HTR-8/SVneo (cell line): ENCODE measurements around the gene ING3.

ENCODE experiments used
- DNase-seq: peaks from one replicate; pipeline ENCODE4 v3.0.0; 2011; ENCODE audit warnings: low spot score, mixed read lengths; ENCODE audit not compliant: insufficient read length
- FAIRE-seq: peaks from 2 replicates; lab custom pipeline; 2011; peaks lifted over from hg19 to GRCh38; lab: Jason Lieb, UNC

Gene ING3

DNA sequence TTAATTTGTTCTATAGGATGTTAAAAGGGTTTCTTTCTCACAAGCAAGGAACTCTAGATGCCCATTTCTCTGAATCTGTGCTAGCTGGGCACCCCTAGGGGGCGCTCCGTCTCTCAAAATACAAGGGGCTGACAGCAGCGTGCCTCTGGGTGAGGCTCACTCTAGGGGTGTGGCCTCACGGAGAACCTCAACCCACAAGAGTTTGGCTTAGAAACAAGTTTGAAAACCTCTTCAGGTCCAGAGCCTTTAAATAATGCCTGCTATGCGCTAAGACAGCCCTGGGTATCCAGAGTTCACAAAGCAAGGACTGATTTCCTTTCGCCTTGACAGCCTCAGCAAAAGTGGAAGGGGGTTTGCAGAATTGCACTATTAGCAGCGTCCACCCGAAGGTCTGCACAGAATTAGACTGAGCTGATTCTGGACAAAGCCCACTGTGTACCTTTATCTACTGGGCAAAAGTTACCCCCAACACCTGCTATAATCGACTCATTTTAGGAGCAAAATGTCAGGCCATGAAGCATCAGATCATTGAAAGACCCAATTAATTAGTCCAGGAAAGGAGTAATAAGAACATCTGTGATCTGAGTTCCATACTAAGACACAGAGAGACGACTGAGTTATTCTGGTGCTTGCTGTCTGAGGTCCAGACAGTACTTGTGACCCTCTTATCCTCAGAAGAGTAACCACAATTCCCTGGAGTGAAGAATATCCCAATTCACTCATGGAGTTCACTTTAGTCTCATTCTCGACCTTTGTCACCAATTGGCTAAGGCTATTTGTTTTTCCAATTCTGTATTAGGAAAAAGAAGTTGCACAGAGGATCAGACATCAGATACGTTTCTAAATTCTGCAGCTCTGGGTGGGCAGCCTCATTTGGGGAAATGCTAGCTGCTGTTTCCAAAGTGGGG lies 37.4 kb downstream of the ING3 start:
- no peak for FAIRE-seq
- DNase-seq = peak; percentile 60

DNA sequence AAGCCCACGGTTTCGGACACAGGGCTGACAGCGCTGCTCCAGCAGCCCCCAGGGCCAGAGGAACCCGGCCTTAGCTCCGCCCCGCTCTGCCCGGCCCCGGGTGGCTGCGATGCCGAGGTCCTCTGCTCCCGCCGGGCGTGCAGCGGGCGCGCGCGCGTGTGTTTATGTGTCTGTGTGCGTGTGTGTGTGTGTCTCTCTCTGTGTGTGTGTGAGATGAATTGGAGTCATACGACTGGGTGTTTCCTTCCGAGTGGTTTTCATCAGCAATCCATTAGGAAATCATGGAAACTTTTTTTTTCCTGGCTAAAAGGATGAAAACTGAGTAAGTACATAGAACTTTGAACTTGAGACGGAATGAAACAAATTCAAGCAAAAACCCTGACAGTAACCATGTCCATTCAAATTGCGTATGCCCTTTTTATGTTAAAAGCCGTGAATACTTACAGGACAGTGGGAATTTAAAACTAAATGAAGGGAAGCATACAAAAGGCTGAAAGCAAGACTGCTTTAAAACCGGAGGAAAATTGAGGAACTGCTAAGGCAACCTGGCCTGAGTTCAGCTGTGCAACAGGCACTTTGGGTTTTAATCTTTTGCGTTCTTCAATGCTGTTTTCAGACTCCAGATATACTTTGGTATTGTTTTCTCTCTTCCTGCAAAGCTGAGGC lies 38.1 kb downstream of the ING3 start, which contains the start of gene CPED1:
Gene CPED1, plus strand, starts transcription at position 121 of the 666 bp plus-strand sequence. CDS start 911 bp downstream, outside the sequence.
- FAIRE-seq (peak; percentile 63), DNase-seq (no peak)

DNA sequence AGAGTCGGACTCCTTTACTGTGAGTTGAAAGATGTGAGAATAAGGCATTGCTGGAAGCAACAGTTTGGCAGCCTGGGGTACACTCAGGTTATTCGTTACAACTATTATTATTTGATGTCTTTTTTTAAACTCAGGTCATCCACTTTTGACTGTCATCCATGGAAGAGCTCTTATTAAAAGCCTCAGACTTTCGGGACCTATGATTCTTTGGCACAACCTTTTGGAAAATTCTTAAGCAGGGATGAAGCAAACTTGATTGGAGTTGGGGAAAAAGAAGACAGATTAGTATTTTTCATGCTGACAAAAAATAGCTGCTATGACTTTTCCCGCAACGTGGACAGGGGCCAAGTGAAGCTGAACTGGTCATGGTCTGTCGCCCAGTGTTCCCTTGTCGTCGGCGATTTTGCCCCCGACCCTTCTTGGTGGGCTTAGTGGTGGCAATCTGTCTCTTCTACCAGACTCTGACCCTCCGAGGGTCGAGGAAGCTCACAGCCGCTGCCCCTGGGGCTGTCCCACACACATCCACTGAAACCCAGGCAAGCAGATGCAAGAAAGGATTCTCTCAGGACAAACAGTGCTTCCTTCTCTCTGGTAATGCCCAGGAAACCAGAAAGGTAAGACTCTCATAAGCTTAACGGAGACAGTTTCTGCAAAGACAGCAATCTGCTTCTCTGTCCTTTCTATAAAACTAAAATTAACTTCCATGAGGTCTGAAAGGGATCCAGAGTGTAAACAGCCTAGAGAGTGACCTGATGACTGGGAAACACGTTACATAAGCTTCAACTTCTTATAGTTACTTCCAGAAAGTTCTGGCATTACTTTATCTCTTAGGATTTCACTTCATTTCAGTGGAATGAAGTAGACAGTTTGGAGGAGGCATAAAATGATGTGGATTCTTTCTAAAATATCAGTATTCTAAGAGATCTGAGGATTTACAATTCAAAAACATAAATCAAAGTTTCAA lies 39.0 kb downstream of the ING3 start:
- no peak for DNase-seq
- no peak for FAIRE-seq

DNA sequence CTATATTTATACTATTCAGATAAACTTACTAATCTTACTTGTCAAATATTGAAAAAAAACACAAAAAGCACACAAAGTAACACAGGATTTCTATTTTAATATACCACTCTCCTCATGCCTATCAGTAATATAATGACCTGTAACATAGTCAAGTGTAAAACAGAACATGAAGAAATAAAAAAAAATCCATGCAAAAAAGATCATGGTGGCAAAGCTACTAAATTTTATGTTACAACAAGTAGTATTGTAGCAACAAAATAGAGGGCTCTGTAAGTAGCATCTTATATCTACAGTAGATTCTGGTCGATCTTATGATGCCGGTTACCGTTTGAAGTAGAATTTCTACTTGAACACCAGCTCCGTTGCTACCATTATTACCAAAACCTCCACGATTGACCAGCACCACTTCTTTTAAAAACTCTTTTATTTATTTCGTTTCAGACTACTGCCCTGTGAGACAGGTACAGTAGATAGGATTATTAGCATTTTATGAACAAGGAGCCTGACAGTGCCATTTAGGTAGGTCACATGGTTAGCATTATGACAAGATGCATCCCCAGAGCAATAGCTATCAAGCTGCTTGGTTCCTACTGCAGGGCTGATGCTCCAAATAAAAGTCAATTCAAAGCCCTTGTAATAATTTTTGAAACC lies 40.0 kb downstream of the ING3 start:
- FAIRE-seq (no peak), DNase-seq (no peak)

DNA sequence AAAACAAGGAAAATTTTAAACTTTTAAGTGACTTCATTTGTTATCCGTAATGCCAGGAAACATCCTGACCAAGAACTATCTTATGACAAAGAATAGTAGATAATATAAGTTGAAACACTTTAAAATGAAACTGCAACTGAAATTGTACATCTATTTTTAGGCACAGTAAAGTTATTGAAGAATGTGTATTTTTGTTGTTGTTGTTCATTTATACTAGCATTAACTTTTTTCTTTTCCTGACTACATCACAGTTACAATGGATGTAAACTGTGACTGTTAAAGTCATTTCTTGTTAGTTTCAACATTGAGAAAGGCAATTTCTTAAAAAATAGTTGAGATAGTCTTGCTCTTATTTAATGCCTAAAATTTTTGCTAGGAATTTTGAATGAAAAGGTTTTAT lies 40.6 kb downstream of the ING3 start:
- FAIRE-seq = no peak
- DNase-seq = no peak

DNA sequence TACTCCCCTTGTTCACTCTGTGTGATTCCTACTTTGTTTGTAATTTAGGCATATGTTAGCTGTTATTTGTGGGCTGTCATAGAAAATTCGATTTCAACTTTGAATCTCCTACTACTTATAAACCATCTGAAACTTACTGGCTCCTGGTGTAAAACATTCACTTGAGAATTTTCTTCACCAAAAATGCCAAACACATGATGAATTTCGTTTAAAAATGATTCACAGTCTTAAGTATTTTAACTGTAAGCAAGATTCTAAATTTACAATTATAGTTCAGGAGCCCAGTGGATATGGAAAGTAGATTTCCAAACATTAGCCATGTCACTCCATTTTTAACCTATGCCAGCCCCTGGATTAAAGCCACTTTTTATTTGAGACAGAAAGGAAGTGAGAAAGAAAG lies 41.0 kb downstream of the ING3 start:
- no peak for FAIRE-seq
- DNase-seq = no peak

DNA sequence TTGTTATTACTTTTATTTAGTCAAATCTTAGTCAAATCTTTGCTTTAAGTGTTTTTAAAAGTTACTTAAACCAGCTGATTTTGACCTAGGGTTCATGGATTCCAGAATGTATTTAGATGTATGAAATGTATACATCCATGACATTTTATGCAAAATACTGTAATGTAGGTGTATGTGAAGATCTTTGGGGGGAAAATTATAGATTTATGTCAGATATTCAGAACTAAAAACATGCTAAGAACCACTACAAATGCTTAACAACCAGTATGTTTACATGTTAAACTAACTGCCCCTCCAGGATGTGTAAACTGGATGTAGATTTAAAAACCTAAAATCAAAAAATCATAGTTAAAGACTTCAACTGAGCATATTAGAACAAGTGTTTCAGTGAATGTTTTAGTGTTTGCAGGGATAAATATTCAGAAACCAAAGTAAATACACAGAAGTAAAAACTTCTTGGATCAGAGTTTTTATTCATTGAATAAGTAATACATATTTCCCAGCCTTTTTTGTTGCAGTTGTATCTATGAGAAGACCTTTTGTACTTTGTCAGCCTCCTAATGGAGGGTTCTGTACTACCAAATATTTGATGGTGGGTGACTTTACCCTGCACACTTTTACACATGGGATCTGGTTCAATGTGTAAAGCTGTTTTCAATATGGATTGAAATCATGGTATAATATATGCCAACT lies 41.8 kb downstream of the ING3 start:
- FAIRE-seq (no peak), DNase-seq (no peak)

DNA sequence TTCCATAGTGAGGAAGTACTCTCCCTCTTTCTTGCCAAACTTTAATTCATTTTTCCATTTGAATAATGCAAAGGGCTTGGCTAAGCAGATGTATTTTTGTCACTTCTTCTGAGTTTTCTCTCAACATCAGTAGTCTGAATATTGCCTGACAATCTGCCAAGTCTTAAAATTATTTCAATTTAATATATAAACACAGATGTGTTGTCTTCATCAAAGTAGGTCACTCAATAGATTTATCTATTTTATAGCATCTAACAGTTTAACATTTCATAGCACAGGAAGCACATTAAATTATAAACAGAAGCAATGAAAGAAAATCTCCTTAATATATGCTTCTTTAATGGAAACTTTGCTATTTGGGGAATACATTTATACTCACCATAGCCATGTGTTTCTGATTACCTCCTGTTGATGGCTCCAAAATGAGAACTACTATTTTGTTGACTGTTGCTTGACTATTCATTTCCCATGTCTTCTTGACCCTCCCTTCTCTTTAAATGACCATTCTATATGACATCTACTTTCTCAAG lies 42.5 kb downstream of the ING3 start:
- FAIRE-seq (no peak), DNase-seq (no peak)

DNA sequence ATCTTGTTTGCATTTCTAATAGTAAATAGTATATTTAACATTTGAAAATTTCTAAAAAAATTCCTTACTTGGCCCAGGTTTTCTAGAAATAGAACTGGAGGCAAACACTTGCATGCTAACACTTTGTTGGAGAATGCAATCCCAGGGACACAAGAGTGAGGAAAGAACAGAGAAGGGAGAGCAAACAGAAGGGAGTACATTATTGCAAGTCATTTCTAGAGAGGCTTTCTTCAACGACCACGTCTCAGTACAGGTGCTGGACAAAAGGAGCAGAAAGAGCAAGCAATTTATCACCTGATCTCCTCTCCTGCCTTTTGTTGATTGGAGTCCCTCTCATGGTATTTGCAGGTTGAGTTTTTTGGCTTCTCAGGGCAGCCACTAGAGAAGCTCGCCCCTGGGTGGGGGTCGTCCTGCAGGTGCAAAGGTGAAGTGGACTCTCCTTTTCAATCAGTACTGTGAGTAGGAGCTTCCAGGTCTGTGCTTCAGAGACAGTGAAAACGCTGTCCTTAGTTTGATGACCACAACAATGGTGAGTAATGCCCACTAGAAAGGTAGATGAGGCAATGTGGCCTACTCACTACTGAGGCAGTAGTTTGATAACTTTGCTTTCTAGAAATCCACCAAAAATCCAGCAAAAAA lies 43.1 kb downstream of the ING3 start:
- no peak for FAIRE-seq
- no peak for DNase-seq

DNA sequence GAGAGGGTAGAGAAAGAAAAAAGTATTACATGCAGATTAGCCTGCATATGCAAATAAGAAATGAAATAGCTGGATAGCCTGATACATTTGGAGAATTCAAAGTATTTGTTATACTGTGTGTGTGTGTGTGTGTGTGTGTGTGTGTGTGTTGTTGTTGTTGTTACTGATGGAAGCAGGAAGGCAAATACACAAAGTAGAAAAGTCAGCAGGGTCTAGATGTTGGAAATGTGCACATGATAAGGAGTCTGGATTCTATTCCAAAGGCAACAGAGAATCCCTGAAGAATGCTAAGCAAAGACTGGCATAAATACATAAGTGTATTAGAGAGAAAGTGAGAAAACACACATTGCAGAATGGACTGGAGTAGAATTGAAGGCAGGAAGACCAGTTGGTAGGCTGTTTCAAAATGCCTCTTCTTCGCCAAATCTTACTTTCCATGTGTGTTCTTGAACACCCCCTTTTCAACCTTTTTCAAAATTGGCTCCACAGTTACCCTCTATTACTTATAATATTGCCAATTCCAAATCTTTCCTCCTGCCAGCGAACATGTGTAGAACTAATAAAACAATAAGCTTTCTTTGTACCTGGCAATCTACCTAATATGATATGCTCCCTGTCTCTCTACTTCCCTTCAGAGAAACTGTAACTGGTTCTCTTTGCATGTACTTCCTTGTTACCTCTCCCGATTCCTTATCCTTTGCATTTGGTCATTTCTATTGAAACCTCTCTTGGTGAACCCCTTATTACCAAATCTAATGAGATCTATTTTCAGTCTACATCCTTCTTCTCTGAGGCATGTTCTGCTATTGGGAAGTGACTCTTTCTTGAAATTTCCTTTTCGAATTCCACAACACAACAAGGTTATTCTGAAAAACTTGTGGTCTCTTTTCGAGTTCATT lies 44.2 kb downstream of the ING3 start:
- DNase-seq (no peak), FAIRE-seq (no peak)

DNA sequence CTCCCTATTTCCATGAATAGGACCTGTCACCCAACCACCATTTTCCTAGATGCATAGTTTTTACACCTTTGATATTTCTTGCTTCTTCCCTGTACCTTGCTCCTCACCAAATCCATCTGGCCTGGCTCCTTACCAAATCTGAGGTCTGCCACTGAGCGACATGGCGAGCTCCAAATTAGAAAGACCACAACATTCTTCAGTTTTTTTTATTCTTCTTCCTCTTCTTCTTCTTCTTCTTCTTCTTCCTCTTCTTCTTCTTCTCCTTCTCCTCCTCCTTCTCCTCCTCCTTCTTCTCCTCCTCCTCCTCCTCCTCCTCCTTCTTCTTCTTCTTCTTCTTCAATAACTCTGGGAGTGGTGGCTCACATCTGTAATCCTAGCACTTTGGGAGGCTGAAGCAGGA lies 45.1 kb downstream of the ING3 start:
- no peak for FAIRE-seq
- no peak for DNase-seq

DNA sequence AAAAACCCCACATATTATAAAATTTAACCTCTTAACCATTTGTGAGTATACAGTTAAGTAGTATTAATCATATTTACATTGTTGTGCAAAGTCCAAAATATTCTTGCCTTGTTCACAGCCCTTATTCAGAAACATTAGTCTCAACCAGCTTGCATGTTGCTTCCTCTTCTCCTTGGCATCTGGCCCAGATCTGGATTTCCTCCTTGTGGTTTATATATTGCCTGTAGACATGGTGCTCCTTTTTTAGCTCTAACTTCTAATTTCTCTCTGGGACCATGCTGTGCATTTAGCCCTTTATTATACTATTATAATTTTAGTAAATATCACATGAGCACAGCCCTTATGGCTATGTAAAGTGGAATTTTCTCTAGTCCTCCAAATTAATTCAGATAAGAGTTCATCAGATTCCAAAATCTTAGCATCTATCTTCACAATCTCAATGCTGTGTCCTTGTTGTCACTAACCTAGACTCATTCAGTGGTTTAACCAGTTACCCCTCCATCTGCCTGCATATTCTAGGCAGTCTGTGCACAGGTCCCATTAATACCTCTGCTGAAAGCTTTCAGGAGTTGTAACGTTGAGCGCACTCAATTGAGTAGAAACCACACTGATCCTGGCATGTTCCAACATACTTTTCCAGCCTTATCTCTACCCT lies 45.9 kb downstream of the ING3 start:
- DNase-seq (no peak), FAIRE-seq (no peak)

DNA sequence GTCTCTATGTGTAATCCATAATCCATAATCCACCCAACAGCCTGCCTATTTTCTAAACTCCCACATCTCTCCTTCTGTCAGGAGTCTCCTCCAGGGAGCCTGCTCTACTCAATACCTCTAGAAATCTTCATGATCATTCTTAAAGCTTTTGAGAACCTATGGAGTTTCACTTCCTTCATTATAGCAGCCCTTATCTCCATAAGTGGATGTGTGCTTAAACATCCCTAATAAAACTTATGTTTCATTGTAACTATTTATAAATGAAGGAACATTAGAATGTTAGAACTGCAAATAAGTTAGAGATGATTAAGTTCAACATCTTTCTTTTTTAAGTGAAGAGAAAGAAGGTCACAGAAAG lies 46.4 kb downstream of the ING3 start:
- DNase-seq (no peak), FAIRE-seq (no peak)

DNA sequence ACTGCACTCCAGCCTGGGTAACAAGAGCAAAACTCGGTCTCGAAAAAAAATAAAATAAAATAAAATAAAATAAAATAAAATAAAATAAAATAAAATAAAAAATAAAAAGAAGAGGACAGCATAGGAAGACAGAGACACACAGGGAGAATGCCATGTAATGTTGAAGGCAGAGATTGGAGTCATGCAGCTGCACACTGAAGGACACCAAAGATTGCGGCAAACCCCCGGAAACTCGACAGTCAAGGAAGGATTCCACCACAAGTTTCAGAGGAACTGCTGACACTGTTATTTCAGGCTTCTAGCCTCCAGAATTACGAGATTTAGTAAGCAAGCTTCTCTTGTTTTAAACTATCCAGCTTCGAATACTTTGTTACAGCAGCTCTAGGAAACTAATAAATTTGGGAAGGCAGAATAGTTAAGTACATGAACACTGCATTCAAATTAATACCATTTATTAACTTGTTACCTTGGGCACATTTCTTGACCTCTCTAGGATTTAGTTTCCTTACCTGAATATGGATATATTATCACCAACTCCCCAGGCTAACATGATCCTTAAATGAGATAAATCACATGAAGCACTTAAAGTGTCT lies 47.4 kb downstream of the ING3 start:
- DNase-seq (no peak), FAIRE-seq (no peak)

DNA sequence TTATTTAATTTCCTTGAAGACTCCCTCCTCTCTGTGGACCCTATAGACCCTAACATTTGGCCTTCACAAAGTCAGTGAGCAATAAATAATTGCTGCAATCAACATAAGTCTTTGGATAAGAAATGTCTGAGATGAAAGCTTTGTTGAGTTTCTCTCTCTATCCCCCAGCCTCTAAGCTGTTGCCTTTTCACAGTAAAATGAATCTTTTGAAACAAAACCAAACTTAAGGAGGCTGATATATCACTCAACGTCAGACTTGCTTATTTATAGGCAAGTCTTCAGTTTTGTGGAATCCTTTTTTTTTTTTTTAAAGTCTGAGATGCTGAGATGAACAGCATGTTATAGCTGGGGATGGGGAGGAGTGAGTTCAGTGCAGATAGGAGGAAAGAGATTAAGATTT lies 47.9 kb downstream of the ING3 start:
- DNase-seq = no peak
- no peak for FAIRE-seq

DNA sequence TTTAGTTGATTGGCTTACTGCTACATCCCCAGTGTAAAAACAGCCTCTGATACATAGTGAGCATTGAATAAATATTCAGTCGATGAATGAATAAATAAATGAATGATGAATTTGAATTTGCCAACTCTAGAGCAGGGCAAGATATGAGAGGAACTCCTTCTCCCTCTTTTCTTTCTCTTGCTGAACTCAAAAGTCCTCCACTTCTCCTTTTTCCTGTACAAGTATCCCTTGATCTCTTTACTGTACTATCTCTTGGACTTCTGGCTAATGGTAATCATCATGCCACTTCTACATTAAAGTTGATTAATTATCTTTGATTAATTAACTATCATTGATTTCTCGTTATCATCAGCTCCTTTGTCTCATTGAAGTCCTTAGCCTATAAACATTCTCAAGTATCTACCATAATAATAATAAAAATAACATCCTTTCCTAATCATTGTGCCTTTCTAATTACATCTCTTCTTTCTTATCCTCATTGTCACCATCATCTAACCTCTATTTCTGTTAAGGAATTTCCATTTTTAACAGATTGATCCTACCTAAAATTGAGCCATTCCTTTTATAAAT lies 48.5 kb downstream of the ING3 start:
- no peak for DNase-seq
- no peak for FAIRE-seq
